DND-41 (cell line): Measurements from ENCODE around the gene TRMU.

Experiments
- ATAC-seq: fragments of 200-7000 bp; cut with Tn5 transposase; 3 replicates; pipeline ENCODE4 v1.9.1; 2021; ENCODE audit warnings: low read depth; ENCODE audit not compliant: insufficient read depth
- DNase-seq: peaks from one replicate; pipeline ENCODE4 v3.0.0-alpha.2; 2020
- H2AFZ ChIP-seq: 2 replicates; pipeline ENCODE4 v1.6.0; 2012; ENCODE audit warnings: low read depth, low read length
- H3K27ac ChIP-seq: 2 replicates; pipeline ENCODE4 v1.5.1; 2012; ENCODE audit warnings: low read length, inconsistent platforms
- H3K27me3 ChIP-seq: fragments of 200-600 bp; sonication (generic); 2 replicates; pipeline ENCODE4 v1.6.0; 2012; ENCODE audit warnings: low read length, mild to moderate bottlenecking, inconsistent platforms; ENCODE audit not compliant: insufficient read depth, poor library complexity
- H3K36me3 ChIP-seq: 2 replicates; pipeline ENCODE4 v1.5.1; 2012; ENCODE audit warnings: low read length, inconsistent platforms; ENCODE audit not compliant: insufficient read depth
- H3K4me1 ChIP-seq: 2 replicates; pipeline ENCODE4 v1.5.1; 2012; ENCODE audit warnings: mild to moderate bottlenecking, low read length; ENCODE audit not compliant: insufficient read depth
- H3K4me2 ChIP-seq: 2 replicates; pipeline ENCODE4 v1.6.0; 2012; ENCODE audit warnings: mild to moderate bottlenecking, moderate library complexity, low read length, inconsistent platforms; ENCODE audit not compliant: insufficient read depth
- H3K4me3 ChIP-seq, 2 experiments: fragments of 200-600 bp in 1 of 2; shearing (Covaris generic) in 1 of 2; 2 replicates each; pipeline ENCODE4 v1.5.1; 2012 to 2016; ENCODE audit warnings: inconsistent platforms in 2 of 2, low read length in 2 of 2, mild to moderate bottlenecking in 2 of 2, low read depth in 1 of 2, moderate library complexity in 1 of 2
- H3K79me2 ChIP-seq: 2 replicates; pipeline ENCODE4 v1.6.0; 2012; ENCODE audit warnings: low read length, inconsistent platforms; ENCODE audit not compliant: insufficient read depth
- H3K9ac ChIP-seq: 2 replicates; pipeline ENCODE4 v1.6.0; 2012; ENCODE audit warnings: low read depth, mild to moderate bottlenecking, inconsistent platforms, low read length, moderate library complexity
- H3K9me3 ChIP-seq: 2 replicates; pipeline ENCODE4 v1.5.1; 2012; ENCODE audit warnings: low read length, moderate library complexity, mild to moderate bottlenecking, inconsistent platforms; ENCODE audit not compliant: insufficient read depth, severe bottlenecking
- H4K20me1 ChIP-seq: 2 replicates; pipeline ENCODE4 v1.6.0; 2012; ENCODE audit warnings: low read length; ENCODE audit not compliant: insufficient read depth
- CTCF ChIP-seq: IDR thresholded peaks from 2 replicates; pipeline ENCODE4 v1.5.1; 2012; ENCODE audit warnings: borderline replicate concordance, low read length, moderate library complexity, mild to moderate bottlenecking; ENCODE audit not compliant: poor library complexity, severe bottlenecking; ENCODE audit errors: extremely low read depth
- EZH2 ChIP-seq: IDR thresholded peaks from 3 replicates; pipeline ENCODE4 v1.6.1; 2012; ENCODE audit warnings: borderline replicate concordance, low read depth, mild to moderate bottlenecking, moderate library complexity, low read length, inconsistent platforms; ENCODE audit not compliant: severe bottlenecking

TRMU gene

DNA sequence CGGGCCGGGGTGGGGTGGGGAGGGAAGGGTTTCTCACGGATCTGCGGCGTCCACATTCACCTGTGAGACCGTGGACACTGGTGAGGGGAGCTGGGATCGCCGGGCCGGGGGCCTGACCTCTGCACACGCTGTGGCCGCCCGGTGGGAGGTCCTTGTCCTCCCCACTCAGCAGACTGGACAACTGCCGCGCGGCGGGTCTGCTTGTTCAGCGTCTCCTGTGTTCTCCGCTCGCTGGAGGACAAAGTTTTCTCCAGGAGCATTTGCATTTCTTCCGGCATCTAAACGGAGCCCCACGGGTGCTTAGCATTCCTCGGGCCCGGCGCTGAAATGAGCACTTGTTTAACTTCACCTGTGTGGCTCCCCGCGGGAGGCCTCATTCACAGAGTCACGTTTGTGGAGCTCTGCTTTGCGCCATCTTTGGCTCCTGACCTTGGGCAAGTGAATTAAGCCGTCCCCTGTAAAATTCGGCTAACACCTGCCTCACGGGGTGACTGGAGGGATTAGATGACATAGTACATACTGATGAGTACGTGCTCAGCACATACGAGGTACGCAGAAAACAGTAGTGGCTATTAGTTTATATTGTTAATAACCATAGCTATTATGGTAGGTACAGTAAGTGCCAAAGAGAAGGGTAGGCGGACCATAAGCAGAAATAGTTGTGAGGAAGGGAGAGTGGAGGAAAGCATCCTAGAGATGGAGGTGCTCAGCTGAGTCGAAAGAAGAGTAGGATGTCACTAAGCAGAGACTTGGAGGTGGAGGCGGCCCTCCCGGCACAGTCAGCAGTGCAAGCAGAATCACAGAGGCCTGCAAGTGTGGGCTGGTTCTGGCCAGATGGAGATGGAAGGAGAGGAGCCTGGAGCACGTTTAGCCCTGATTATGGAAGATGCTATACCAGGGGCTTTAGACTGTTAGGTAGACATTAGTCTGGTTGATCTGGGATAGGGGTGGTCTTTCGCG, 885 bp downstream of the TRMU start:
- Histone ChIP-seq H3K9me3 (no peaks in the 10 kb centered on the region), H3K4me2 (peak overlapping the region; percentile 83), H3K9ac (peak overlapping the region; percentile 94), H3K27ac (peak overlapping the region; percentile 84), H3K4me3 (peak overlapping the region; percentile 90 to 98), H4K20me1 (peaks cover 20% of the 10 kb centered on the region; the same call in 1 of the 2 replicates), H2AFZ (peak overlapping the region; percentile 97), H3K36me3 (peaks cover 70% of the 10 kb centered on the region), H3K4me1 (peaks cover 25% of the 10 kb centered on the region), H3K27me3 (no peaks in the 10 kb centered on the region), H3K79me2 (peaks cover 48% of the 10 kb centered on the region)
- ATAC-seq: no peak
- no peak for TF ChIP-seq EZH2
- no peak for TF ChIP-seq CTCF
- DNase-seq: peak; percentile 26

DNA sequence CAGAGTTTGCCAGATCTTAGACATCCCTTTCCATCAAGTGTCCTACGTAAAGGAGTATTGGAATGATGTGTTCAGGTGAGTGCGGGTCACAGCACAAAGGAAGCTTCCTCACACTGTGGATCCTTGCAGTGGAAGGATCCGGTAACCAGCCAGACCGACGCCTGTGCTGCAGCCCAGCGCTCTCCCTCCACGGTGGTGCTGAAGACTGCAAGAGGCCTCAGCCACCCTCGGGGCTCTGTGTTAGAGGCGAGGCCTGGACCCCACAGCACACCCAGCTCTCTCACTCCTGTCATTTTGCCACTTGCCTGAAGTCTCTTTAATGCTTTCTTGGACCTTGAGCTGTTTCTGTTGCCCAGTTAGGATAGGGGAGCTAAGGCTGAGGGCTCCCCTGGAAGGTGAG, 2.4 kb downstream of the TRMU start:
- H3K4me1 ChIP-seq: peaks cover 25% of the 10 kb centered on the region
- H3K27ac ChIP-seq: no peak overlapping the region
- TF ChIP-seq CTCF: no peak
- no peak for TF ChIP-seq EZH2
- ATAC-seq (no peak), DNase-seq (no peak)
- H4K20me1 ChIP-seq: peaks cover 23% of the 10 kb centered on the region; the same call in 1 of the 2 replicates
- H3K4me2 ChIP-seq: peak overlapping the region; percentile 83; the same call in 1 of the 2 replicates
- H3K79me2 ChIP-seq: peaks cover 52% of the 10 kb centered on the region
- H3K4me3 ChIP-seq: no peak overlapping the region
- no peak overlapping the region for H3K9ac ChIP-seq
- H3K9me3 ChIP-seq: no peaks in the 10 kb centered on the region
- no peaks in the 10 kb centered on the region for H3K27me3 ChIP-seq
- peaks cover 70% of the 10 kb centered on the region for H3K36me3 ChIP-seq
- no peak overlapping the region for H2AFZ ChIP-seq

- DNase-seq (no peak), ATAC-seq (no peak)
- H3K27me3 ChIP-seq: no peaks in the 10 kb centered on the region
- no peak overlapping the region for H3K9ac ChIP-seq
- H4K20me1 ChIP-seq: peaks cover 25% of the 10 kb centered on the region; the same call in 1 of the 2 replicates
- peaks cover 55% of the 10 kb centered on the region for H3K79me2 ChIP-seq
- TF ChIP-seq CTCF (no peak), EZH2 (no peak)
- H3K4me3 ChIP-seq: no peak overlapping the region
- H3K4me2 ChIP-seq: no peak overlapping the region
- H3K9me3 ChIP-seq: no peaks in the 10 kb centered on the region
- H3K27ac ChIP-seq: no peak overlapping the region
- peaks cover 25% of the 10 kb centered on the region for H3K4me1 ChIP-seq
- H3K36me3 ChIP-seq: peaks cover 70% of the 10 kb centered on the region
- H2AFZ ChIP-seq: no peak overlapping the region
Observed at GRCh38 chr22:46338636-46339035, 3.1 kb downstream of the TRMU start.
